H1 (cell line): Measurements from ENCODE around the gene STRIT1. TPM values are rescaled to one million over a fixed set of nuclear protein-coding genes. Genes with fewer than 3 reads are reported as not detected.

Experiments used
- CTCF ChIA-PET: fragments of 300-600 bp; sonication (Branson Sonifier 250); formaldehyde crosslinking; loops from one replicate; lab custom pipeline; 2021; ENCODE audit not compliant: partially characterized antibody; lab: Charles Lee
- POLR2A ChIA-PET: fragments of 300-600 bp; sonication (Branson Sonifier 250); formaldehyde crosslinking; loops from one replicate; lab custom pipeline; 2021; ENCODE audit warnings: inconsistent platforms; ENCODE audit not compliant: partially characterized antibody; lab: Charles Lee
- DNase-seq, 2 experiments: peaks; one replicate each; pipeline versions ENCODE4 v3.0.0 to v3.0.0-alpha.2; 2010 to 2022; ENCODE audit warnings: low spot score in 2 of 2, low read depth in 1 of 2, mixed read lengths in 1 of 2
- FAIRE-seq: peaks from 2 replicates; lab custom pipeline; 2011; peaks lifted over from hg19 to GRCh38; lab: Jason Lieb, UNC
- H2AFZ ChIP-seq: 2 replicates; pipeline ENCODE4 v1.8.1; 2012; ENCODE audit warnings: low read length, inconsistent platforms
- H2AK5ac ChIP-seq: 2 replicates; pipeline ENCODE4 v1.6.1; 2013; ENCODE audit warnings: low read depth, low read length
- H2BK120ac ChIP-seq: replicated peaks from 2 replicates; pipeline ENCODE3; 2013; ENCODE audit warnings: low read depth, low read length, inconsistent platforms
- H2BK12ac ChIP-seq: 2 replicates; pipeline ENCODE4 v1.6.1; 2013; ENCODE audit warnings: low read depth, low read length
- H2BK15ac ChIP-seq: 2 replicates; pipeline ENCODE4 v1.6.1; 2013; ENCODE audit warnings: low read length
- H2BK20ac ChIP-seq: 2 replicates; pipeline ENCODE4 v1.6.1; 2013; ENCODE audit warnings: low read length
- H2BK5ac ChIP-seq: 2 replicates; pipeline ENCODE4 v1.6.1; 2013; ENCODE audit warnings: low read depth, low read length
- H3K14ac ChIP-seq: 2 replicates; pipeline ENCODE4 v1.6.1; 2013; ENCODE audit warnings: inconsistent platforms; ENCODE audit not compliant: insufficient read length
- H3K18ac ChIP-seq: 2 replicates; pipeline ENCODE4 v1.6.1; 2013; ENCODE audit warnings: low read length; ENCODE audit errors: extremely low read depth
- H3K23ac ChIP-seq: 2 replicates; pipeline ENCODE4 v1.6.1; 2013; ENCODE audit warnings: inconsistent platforms; ENCODE audit not compliant: insufficient read length
- H3K23me2 ChIP-seq: 2 replicates; pipeline ENCODE4 v1.6.1; 2013; ENCODE audit warnings: low read depth, low read length
- H3K27ac ChIP-seq: 2 replicates; pipeline ENCODE4 v1.6.1; 2011; ENCODE audit warnings: low read depth, low read length, inconsistent platforms
- H3K27me3 ChIP-seq, 4 experiments: replicated peaks in 1 of 4; 1 replicate in 1 of 4; 2 replicates in 3 of 4; pipeline versions ENCODE4 v1.6.1 to v1.8.1; 2011 to 2013; ENCODE audit warnings: low read length in 3 of 4, mild to moderate bottlenecking in 3 of 4, inconsistent platforms in 2 of 4, mixed read lengths in 2 of 4, moderate library complexity in 1 of 4; ENCODE audit not compliant: control insufficient read depth in 3 of 4, insufficient read depth in 3 of 4; ENCODE audit errors: extremely low read depth in 1 of 4
- H3K36me3 ChIP-seq, 4 experiments: 2 replicates each; pipeline versions ENCODE4 v1.6.1 to v1.8.1; 2011 to 2013; ENCODE audit warnings: mild to moderate bottlenecking in 4 of 4, low read length in 3 of 4, moderate library complexity in 2 of 4, control low read depth in 1 of 4, inconsistent platforms in 1 of 4; ENCODE audit not compliant: insufficient read depth in 4 of 4, control insufficient read depth in 2 of 4
- H3K4ac ChIP-seq: replicated peaks from 2 replicates; pipeline ENCODE3; 2013; ENCODE audit warnings: low read length, low read depth, mixed read lengths, inconsistent platforms; ENCODE audit not compliant: insufficient read length
- H3K4me1 ChIP-seq, 4 experiments: replicated peaks in 1 of 4; 1 replicate in 1 of 4; 2 replicates in 3 of 4; pipeline versions ENCODE4 v1.6.1 to v1.8.1; 2011 to 2013; ENCODE audit warnings: low read length in 3 of 4, inconsistent platforms in 2 of 4, mixed read lengths in 1 of 4; ENCODE audit not compliant: insufficient read depth in 4 of 4, control insufficient read depth in 3 of 4
- H3K4me2 ChIP-seq, 2 experiments: 2 replicates each; pipeline versions ENCODE4 v1.6.1 to v1.8.1; 2011 to 2013; ENCODE audit warnings: low read depth in 2 of 2, low read length in 2 of 2, control low read depth in 1 of 2, inconsistent platforms in 1 of 2, mild to moderate bottlenecking in 1 of 2; ENCODE audit not compliant: insufficient read depth in 1 of 2
- H3K4me3 ChIP-seq, 4 experiments: fragments of 200-600, 300-600 bp in 1 of 4; sonication (generic), shearing (Covaris generic), sonication (Bioruptor Twin) in 1 of 4; 2 replicates each; pipeline versions ENCODE4 v1.5.1 to v1.8.1; 2011 to 2016; ENCODE audit warnings: low read length in 4 of 4, low read depth in 3 of 4, control low read depth in 2 of 4, inconsistent platforms in 2 of 4, mild to moderate bottlenecking in 2 of 4, mixed read lengths in 1 of 4, moderate library complexity in 1 of 4; ENCODE audit not compliant: insufficient read depth in 2 of 4; ENCODE audit errors: extremely low read depth in 1 of 4
- H3K56ac ChIP-seq: replicated peaks from 2 replicates; pipeline ENCODE3; 2013; ENCODE audit warnings: low read depth, mild to moderate bottlenecking, mixed read lengths, low read length, inconsistent platforms; ENCODE audit not compliant: insufficient read length
- H3K79me1 ChIP-seq: 2 replicates; pipeline ENCODE4 v1.6.1; 2013; ENCODE audit warnings: low read depth, low read length, control low read depth
- H3K79me2 ChIP-seq, 2 experiments: 2 replicates each; pipeline versions ENCODE4 v1.6.1 to v1.8.1; 2012 to 2013; ENCODE audit warnings: low read length in 2 of 2, mild to moderate bottlenecking in 2 of 2, inconsistent platforms in 1 of 2; ENCODE audit not compliant: insufficient read depth in 2 of 2, control insufficient read depth in 1 of 2
- H3K9ac ChIP-seq, 4 experiments: replicated peaks in 1 of 4; 1 replicate in 1 of 4; 2 replicates in 3 of 4; pipeline versions ENCODE4 v1.6.1 to v1.8.1; 2011 to 2013; ENCODE audit warnings: low read depth in 3 of 4, low read length in 3 of 4, control low read depth in 2 of 4, mild to moderate bottlenecking in 2 of 4, moderate library complexity in 2 of 4, inconsistent platforms in 1 of 4; ENCODE audit errors: extremely low read depth in 1 of 4
- H3K9me3 ChIP-seq, 2 experiments: 2 replicates each; pipeline versions ENCODE4 v1.6.1 to v1.8.1; 2012 to 2013; ENCODE audit warnings: mild to moderate bottlenecking in 2 of 2, moderate library complexity in 2 of 2, control low read depth in 1 of 2, inconsistent platforms in 1 of 2, low read depth in 1 of 2, low read length in 1 of 2, mixed read lengths in 1 of 2; ENCODE audit not compliant: insufficient read depth in 2 of 2
- H4K20me1 ChIP-seq, 2 experiments: replicated peaks in 1 of 2; 2 replicates each; pipeline versions ENCODE3 to v1.8.1; 2011 to 2013; ENCODE audit warnings: inconsistent platforms in 2 of 2, low read length in 2 of 2, mild to moderate bottlenecking in 1 of 2; ENCODE audit not compliant: insufficient read depth in 2 of 2, control insufficient read depth in 1 of 2
- H4K5ac ChIP-seq: 2 replicates; pipeline ENCODE4 v1.6.1; 2013; ENCODE audit warnings: low read length, low read depth, mixed read lengths, inconsistent platforms; ENCODE audit not compliant: insufficient read length
- H4K8ac ChIP-seq: 2 replicates; pipeline ENCODE4 v1.8.0; 2013; ENCODE audit warnings: mild to moderate bottlenecking, moderate library complexity, low read length, inconsistent platforms; ENCODE audit not compliant: insufficient read depth; ENCODE audit errors: extremely low read depth
- H4K91ac ChIP-seq: replicated peaks from 2 replicates; pipeline ENCODE3; 2013; ENCODE audit warnings: low read length, mixed read lengths, inconsistent platforms; ENCODE audit not compliant: insufficient read length
- ASH2L ChIP-seq: fragments of 200-600, 300-600 bp; sonication (generic); IDR thresholded peaks from one replicate; pipeline ENCODE4 v1.7.1; 2017; ENCODE audit warnings: low read length
- BACH1 ChIP-seq: IDR thresholded peaks from 2 replicates; pipeline ENCODE4 v1.6.1; 2012; ENCODE audit warnings: low read length, improper control_type of control experiment
- BCL11A ChIP-seq, 2 experiments: IDR thresholded peaks; one replicate each; pipeline ENCODE4 v1.6.1; 2011; ENCODE audit warnings: low read depth in 2 of 2, low read length in 2 of 2, mild to moderate bottlenecking in 2 of 2
- CEBPB ChIP-seq: IDR thresholded peaks from 2 replicates; pipeline ENCODE4 v1.6.1; 2012; ENCODE audit warnings: low read depth, low read length
- CREB1 ChIP-seq: IDR thresholded peaks from 2 replicates; pipeline ENCODE4 v1.6.1; 2012; ENCODE audit warnings: inconsistent platforms
- EGR1 ChIP-seq: IDR thresholded peaks from 2 replicates; pipeline ENCODE4 v1.6.1; 2011; ENCODE audit warnings: low read depth, low read length, borderline replicate concordance
- EP300 ChIP-seq, 2 experiments: IDR thresholded peaks; 1 replicate in 1 of 2; 2 replicates in 1 of 2; pipeline ENCODE4 v1.6.1; 2011 to 2012; ENCODE audit warnings: low read depth in 2 of 2, low read length in 2 of 2, mild to moderate bottlenecking in 2 of 2, borderline replicate concordance in 1 of 2, inconsistent platforms in 1 of 2, moderate library complexity in 1 of 2
- JUN ChIP-seq: IDR thresholded peaks from 2 replicates; pipeline ENCODE4 v1.6.1; 2011; ENCODE audit warnings: low read depth, mild to moderate bottlenecking, improper control_type of control experiment, low read length
- JUND ChIP-seq: IDR thresholded peaks from 2 replicates; pipeline ENCODE4 v1.6.1; 2011; ENCODE audit warnings: mild to moderate bottlenecking, improper control_type of control experiment, low read length
- SP1 ChIP-seq: IDR thresholded peaks from 2 replicates; pipeline ENCODE4 v1.6.1; 2011; ENCODE audit warnings: low read depth, low read length
- SP4 ChIP-seq: IDR thresholded peaks from 2 replicates; pipeline ENCODE4 v1.6.1; 2012; ENCODE audit warnings: low read length, inconsistent platforms
- TAF1 ChIP-seq: IDR thresholded peaks from 2 replicates; pipeline ENCODE4 v1.6.1; 2011; ENCODE audit warnings: mild to moderate bottlenecking, low read depth, low read length
- TAF7 ChIP-seq: optimal IDR thresholded peaks from 2 replicates; pipeline ENCODE3; 2011; ENCODE audit warnings: low read depth, mild to moderate bottlenecking, inconsistent platforms, low read length, moderate library complexity, borderline replicate concordance
- WGBS, 2 experiments: shearing (Covaris generic) in 1 of 2; methylation state at CpG; one replicate each; pipeline versions ENCODE4 v1.1.6 to v1.1.7; 2013 to 2015; ENCODE audit warnings: low lambda C conversion rate in 2 of 2, mixed read lengths in 2 of 2, inconsistent platforms in 1 of 2, low coverage in 1 of 2, missing lambda C conversion rate in 1 of 2; ENCODE audit not compliant: insufficient replicate concordance in 2 of 2, insufficient coverage in 1 of 2, insufficient read length in 1 of 2; ENCODE audit errors: extremely low coverage in 1 of 2, missing lambda C conversion rate in 1 of 2; 5-methylcytosine and 5-hydroxymethylcytosine counted together
- polyA plus RNA-seq, 7 experiments: library from polyadenylated mRNA; depleted of rRNA in 3 of 7; stranded (reverse) in 5 of 7; unstranded in 2 of 7; fragments of >200 nt in 5 of 7; fragments of 200-250 nt in 2 of 7; gene quantifications; 1 replicate in 5 of 7; 2 replicates in 1 of 7; 4 replicates in 1 of 7; pipeline versions ENCODE4 v1.2.1 to v1.2.3, GENCODE V29; 2011 to 2013; ENCODE audit warnings: missing spikeins in 2 of 7, mixed read lengths in 2 of 7
- total RNA-seq: library from RNA; stranded (reverse); fragmentation: NEBNext Ultra II Directional; extraction: Animal tissue kit (Norgen Biotek cat#: 25700); gene quantifications from 2 replicates; pipeline ENCODE4 v1.2.1, GENCODE V29; 2021
- TF ChIP-seq, protein P1 (sequence below), 3 experiments: IDR thresholded peaks; 1 replicate in 2 of 3; 2 replicates in 1 of 3; pipeline versions ENCODE4 v1.5.1 to v1.6.1; 2011; ENCODE audit warnings: low read length in 3 of 3, mild to moderate bottlenecking in 3 of 3, inconsistent platforms in 2 of 3, low read depth in 1 of 3, moderate library complexity in 1 of 3; ENCODE audit not compliant: insufficient read depth in 1 of 3; ENCODE audit errors: control extremely low read depth in 1 of 3

STRIT1 gene
- total and polyA plus RNA-seq, 2 of the 8 experiments (the other 6 are each of a cell fraction or from before 2014, with no cell fraction given), result 0.15 to 0.47 TPM

GRCh38 chr3:155332716-155333115 lies 39.2 kb upstream of the STRIT1 start:
- TF ChIP-seq TAF1 (no peak), BCL11A (IDR thresholded peaks at IDR 0.05; ENCODE audit: low read depth in 2 of 2, low read length in 2 of 2) (no peak), SP4 (no peak), JUN (no peak), ASH2L (no peak), EGR1 (no peak), EP300 (IDR thresholded peaks at IDR 0.05; ENCODE audit: borderline replicate concordance in 1 of 2, low read depth in 2 of 2, low read length in 2 of 2) (no peak), TAF7 (no peak), JUND (no peak), CREB1 (no peak), BACH1 (no peak), CEBPB (no peak), SP1 (no peak)
- TF ChIP-seq, protein P1, sequence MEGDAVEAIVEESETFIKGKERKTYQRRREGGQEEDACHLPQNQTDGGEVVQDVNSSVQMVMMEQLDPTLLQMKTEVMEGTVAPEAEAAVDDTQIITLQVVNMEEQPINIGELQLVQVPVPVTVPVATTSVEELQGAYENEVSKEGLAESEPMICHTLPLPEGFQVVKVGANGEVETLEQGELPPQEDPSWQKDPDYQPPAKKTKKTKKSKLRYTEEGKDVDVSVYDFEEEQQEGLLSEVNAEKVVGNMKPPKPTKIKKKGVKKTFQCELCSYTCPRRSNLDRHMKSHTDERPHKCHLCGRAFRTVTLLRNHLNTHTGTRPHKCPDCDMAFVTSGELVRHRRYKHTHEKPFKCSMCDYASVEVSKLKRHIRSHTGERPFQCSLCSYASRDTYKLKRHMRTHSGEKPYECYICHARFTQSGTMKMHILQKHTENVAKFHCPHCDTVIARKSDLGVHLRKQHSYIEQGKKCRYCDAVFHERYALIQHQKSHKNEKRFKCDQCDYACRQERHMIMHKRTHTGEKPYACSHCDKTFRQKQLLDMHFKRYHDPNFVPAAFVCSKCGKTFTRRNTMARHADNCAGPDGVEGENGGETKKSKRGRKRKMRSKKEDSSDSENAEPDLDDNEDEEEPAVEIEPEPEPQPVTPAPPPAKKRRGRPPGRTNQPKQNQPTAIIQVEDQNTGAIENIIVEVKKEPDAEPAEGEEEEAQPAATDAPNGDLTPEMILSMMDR (IDR thresholded peaks at IDR 0.05; ENCODE audit: control extremely low read depth in 1 of 3, insufficient read depth in 1 of 3, low read depth in 1 of 3, low read length in 3 of 3), result no peak
- H3K23ac ChIP-seq, result no peak overlapping the region
- 75% methylated on average over 4 of the region's 4 CpGs; no CpG with 5 or more reads in 1 of the 2 experiments for WGBS, 2 experiments
- H3K79me1 ChIP-seq, result no peaks in the 10 kb centered on the region
- no peaks in the 10 kb centered on the region; the same call in 1 of the 2 replicates for H3K23me2 ChIP-seq
- CTCF ChIA-PET, result interaction anchor here (1.8 kb wide), 1 partner anchor 10 kb away, joined by 10 read pairs; no protein-coding TSS in a partner anchor
- no peak overlapping the region for H3K27ac ChIP-seq
- no peak overlapping the region for H2BK15ac ChIP-seq
- H2BK20ac ChIP-seq, result no peak overlapping the region
- no peak overlapping the region for H2BK12ac ChIP-seq
- H3K4me2 ChIP-seq, result no peak overlapping the region
- no peak overlapping the region for H4K5ac ChIP-seq
- POLR2A ChIA-PET, result no interaction called here
- no peak overlapping the region for H2BK5ac ChIP-seq
- no peaks in the 10 kb centered on the region for H3K79me2 ChIP-seq
- no peaks in the 10 kb centered on the region for H3K4me1 ChIP-seq
- no peak for DNase-seq
- no peak overlapping the region for H2AK5ac ChIP-seq
- no peak overlapping the region for H2AFZ ChIP-seq
- H4K91ac ChIP-seq, result no peak overlapping the region
- no peaks in the 10 kb centered on the region for H3K27me3 ChIP-seq
- H4K8ac ChIP-seq, result no peak overlapping the region
- H3K4ac ChIP-seq, result no peak overlapping the region
- H3K9me3 ChIP-seq, result no peaks in the 10 kb centered on the region
- H3K9ac ChIP-seq, result no peak overlapping the region
- no peaks in the 10 kb centered on the region for H4K20me1 ChIP-seq
- no peak overlapping the region for H3K18ac ChIP-seq
- H3K56ac ChIP-seq, result no peak overlapping the region
- no peak overlapping the region for H3K14ac ChIP-seq
- FAIRE-seq, result no peak
- no peaks in the 10 kb centered on the region for H3K36me3 ChIP-seq
- H2BK120ac ChIP-seq, result no peak overlapping the region
- H3K4me3 ChIP-seq, result no peak overlapping the region
